ENCODE results near the gene RPP38. TPM values are rescaled to one million over a fixed set of nuclear protein-coding genes. Genes with fewer than 3 reads are reported as not detected.

The RPP38 gene
- total RNA-seq, 1 experiment from 2014 or later, result 15.9 TPM

DNA sequence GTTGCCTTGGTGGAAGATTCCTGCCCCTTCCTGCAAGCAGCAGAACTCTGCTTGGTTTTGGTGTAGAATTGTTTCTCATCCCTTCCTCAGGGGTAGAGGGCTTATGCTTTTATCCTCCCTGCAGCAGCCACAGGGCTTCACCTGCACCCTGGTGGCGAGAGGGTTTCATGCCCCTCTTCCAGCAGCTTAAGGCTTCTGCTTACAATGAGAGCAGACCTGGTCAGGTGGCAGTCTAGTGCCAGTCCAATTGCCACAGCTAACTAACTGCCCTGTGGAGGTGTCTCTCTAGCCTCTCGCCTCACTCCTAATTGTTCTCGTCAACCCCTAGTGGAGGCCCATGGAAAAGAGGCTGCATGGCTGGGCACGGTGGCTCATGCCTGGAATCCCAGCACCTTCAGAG, 27.9 kb upstream of the RPP38 start:
- H3K79me2 ChIP-seq (ENCODE audit: low read depth), result no peaks in the 10 kb centered on the region
- CTCF ChIA-PET, result no interaction called here

DNA sequence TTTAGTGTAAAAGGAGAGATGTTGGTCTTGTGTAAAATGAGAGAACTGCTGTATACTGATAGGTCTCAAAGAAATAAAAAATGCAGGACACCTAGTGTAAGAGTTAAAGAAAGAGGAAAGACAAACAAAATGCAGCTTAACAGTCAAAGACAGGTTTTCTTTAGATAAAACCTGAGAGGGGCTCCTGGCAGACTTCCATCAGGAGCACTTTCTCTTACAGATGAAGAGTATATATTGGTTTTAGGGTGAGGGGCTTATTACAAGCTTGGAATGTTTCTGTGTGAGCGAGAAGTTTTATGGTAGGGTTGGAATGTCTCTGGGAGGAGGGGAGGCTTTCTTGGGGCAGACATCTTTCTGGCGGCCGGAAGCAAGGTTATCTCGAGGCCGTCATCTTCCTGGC, 24.8 kb upstream of the RPP38 start:
- intact Hi-C loops (cut with micrococcal nuclease; ENCODE audit: unreplicated experiment), result no loop called here
- H4K20me1 ChIP-seq (ENCODE audit: insufficient read depth), result no peaks in the 10 kb centered on the region
- no peaks in the 10 kb centered on the region; the same call in 1 of the 2 replicates for H3K9me3 ChIP-seq (ENCODE audit: insufficient read depth, low read depth)
- no peak overlapping the region for H3K27ac ChIP-seq
- H3K4me1 ChIP-seq (replicated peaks; ENCODE audit: insufficient read depth), result no peaks in the 10 kb centered on the region
- no TSS peak for BruUV-seq (replicated peaks)
- TF ChIP-seq, protein P1, sequence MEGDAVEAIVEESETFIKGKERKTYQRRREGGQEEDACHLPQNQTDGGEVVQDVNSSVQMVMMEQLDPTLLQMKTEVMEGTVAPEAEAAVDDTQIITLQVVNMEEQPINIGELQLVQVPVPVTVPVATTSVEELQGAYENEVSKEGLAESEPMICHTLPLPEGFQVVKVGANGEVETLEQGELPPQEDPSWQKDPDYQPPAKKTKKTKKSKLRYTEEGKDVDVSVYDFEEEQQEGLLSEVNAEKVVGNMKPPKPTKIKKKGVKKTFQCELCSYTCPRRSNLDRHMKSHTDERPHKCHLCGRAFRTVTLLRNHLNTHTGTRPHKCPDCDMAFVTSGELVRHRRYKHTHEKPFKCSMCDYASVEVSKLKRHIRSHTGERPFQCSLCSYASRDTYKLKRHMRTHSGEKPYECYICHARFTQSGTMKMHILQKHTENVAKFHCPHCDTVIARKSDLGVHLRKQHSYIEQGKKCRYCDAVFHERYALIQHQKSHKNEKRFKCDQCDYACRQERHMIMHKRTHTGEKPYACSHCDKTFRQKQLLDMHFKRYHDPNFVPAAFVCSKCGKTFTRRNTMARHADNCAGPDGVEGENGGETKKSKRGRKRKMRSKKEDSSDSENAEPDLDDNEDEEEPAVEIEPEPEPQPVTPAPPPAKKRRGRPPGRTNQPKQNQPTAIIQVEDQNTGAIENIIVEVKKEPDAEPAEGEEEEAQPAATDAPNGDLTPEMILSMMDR (conservative IDR thresholded peaks at IDR 0.05), result no peak
- TF ChIP-seq EZH2 (IDR thresholded peaks at IDR 0.05; ENCODE audit: low read depth), result no peak
- no peak overlapping the region for H3K4me2 ChIP-seq
- H2AFZ ChIP-seq, result no peak overlapping the region
- H3K79me2 ChIP-seq (ENCODE audit: low read depth), result no peaks in the 10 kb centered on the region
- DNase-seq, result no peak
- ChIA-PET POLR2A (ENCODE audit: unreplicated experiment) (no interaction called here), CTCF (no interaction called here)
- H3F3A ChIP-seq (ENCODE audit: insufficient read depth, low read depth), result no peaks in the 10 kb centered on the region
- no peaks in the 10 kb centered on the region for H3K27me3 ChIP-seq (ENCODE audit: insufficient read depth, low read depth)
- H3K9me2 ChIP-seq (ENCODE audit: insufficient read depth), result no peaks in the 10 kb centered on the region
- no peak overlapping the region for H3K4me3 ChIP-seq
- H3K36me3 ChIP-seq (ENCODE audit: low read depth), result no peaks in the 10 kb centered on the region

More for the DNA sequence above, 27.9 kb upstream of the RPP38 start:
- BruUV-seq (replicated peaks), result no TSS peak
- Histone ChIP-seq H3K27ac (no peak overlapping the region), H3K4me3 (no peak overlapping the region), H3K36me3 (ENCODE audit: low read depth) (no peaks in the 10 kb centered on the region), H3K9me2 (ENCODE audit: insufficient read depth) (no peaks in the 10 kb centered on the region), H3F3A (ENCODE audit: insufficient read depth, low read depth) (no peaks in the 10 kb centered on the region), H3K4me1 (replicated peaks; ENCODE audit: insufficient read depth) (no peaks in the 10 kb centered on the region), H2AFZ (no peak overlapping the region), H3K4me2 (no peak overlapping the region), H3K9me3 (ENCODE audit: insufficient read depth, low read depth) (no peaks in the 10 kb centered on the region; the same call in 1 of the 2 replicates), H4K20me1 (ENCODE audit: insufficient read depth) (no peaks in the 10 kb centered on the region), H3K27me3 (ENCODE audit: insufficient read depth, low read depth) (no peaks in the 10 kb centered on the region)
- intact Hi-C loops (cut with micrococcal nuclease; ENCODE audit: unreplicated experiment), result no loop called here
- no peak for DNase-seq
- POLR2A ChIA-PET (ENCODE audit: unreplicated experiment), result no interaction called here
- TF ChIP-seq, protein P1 (conservative IDR thresholded peaks at IDR 0.05), result no peak
- TF ChIP-seq EZH2 (IDR thresholded peaks at IDR 0.05; ENCODE audit: low read depth), result no peak

DNA sequence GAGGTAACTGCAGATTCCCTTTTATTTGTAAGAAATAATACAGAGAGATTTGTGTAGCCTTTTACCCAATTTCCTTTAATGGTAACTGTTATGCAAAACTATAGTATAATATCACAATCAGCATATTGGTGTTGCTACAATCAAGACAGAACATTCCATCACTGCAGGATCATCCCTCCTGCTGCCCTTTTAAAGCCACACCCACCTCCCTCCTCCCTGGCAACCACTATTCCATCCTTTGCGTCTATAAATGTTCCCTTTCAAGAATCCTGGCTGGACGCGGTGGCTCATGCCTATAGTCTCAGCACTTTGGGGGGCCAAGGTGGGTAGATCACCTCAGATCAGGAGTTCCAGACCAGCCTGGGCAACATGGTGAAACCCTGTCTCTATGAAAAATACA, 21.7 kb upstream of the RPP38 start:
- Histone ChIP-seq H2AFZ (no peak overlapping the region), H3K79me2 (ENCODE audit: low read depth) (no peaks in the 10 kb centered on the region), H3K36me3 (ENCODE audit: low read depth) (no peaks in the 10 kb centered on the region), H4K20me1 (ENCODE audit: insufficient read depth) (no peaks in the 10 kb centered on the region), H3K4me2 (no peak overlapping the region), H3K27ac (no peak overlapping the region), H3K9me3 (ENCODE audit: insufficient read depth, low read depth) (no peaks in the 10 kb centered on the region; the same call in 1 of the 2 replicates), H3K4me1 (replicated peaks; ENCODE audit: insufficient read depth) (no peaks in the 10 kb centered on the region), H3F3A (ENCODE audit: insufficient read depth, low read depth) (no peaks in the 10 kb centered on the region), H3K27me3 (ENCODE audit: insufficient read depth, low read depth) (no peaks in the 10 kb centered on the region), H3K4me3 (no peak overlapping the region), H3K9me2 (ENCODE audit: insufficient read depth) (no peaks in the 10 kb centered on the region)
- no peak for DNase-seq
- POLR2A ChIA-PET (ENCODE audit: unreplicated experiment), result no interaction called here
- TF ChIP-seq EZH2 (IDR thresholded peaks at IDR 0.05; ENCODE audit: low read depth), result no peak
- TF ChIP-seq, protein P1 (conservative IDR thresholded peaks at IDR 0.05), result no peak
- intact Hi-C loops (cut with micrococcal nuclease; ENCODE audit: unreplicated experiment), result no loop called here
- CTCF ChIA-PET, result no interaction called here
- no TSS peak for BruUV-seq (replicated peaks)

Measured in PC-9 (cell line).